ENCODE results near the gene PSMA7.

PSMA7 gene

DNA sequence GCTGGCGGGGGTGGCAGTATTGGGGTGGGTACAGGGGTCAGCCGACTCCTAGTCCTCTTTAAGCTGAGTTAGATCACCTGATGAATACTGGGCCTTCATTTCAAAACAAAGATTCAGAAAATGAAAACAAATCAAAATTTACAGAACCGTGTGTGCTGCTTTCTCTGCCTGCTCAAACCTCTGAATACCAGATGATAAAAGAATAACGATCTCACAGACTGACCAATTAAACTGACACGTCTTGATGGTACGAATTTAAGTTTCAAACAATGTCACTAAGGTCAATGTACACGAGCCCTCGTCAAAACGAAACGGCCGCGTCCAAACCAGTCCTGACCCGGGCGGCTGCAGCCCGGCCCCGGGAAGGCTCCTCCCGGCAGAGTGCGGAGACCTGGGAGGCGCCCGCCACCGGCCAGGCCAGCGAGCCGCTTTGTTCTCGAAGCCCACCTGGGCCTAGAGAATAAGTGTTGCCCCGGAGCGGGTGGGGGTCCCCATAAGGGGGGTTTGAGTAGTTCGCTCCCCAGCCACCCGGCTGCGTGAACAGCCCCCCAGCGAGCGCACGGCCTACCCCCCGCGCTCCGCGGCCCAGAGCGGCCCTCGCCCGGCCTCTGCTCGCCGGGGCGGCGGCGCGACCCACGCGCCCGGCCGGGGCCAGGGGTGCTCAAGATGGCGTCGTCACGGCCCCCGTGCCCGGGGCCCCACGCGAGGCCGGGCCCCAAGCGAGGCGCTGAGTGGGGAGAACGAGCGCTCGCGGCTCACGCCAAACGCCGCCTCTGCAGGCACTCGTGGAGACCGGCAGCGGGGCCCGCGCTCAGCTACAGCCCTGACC is 728 bp downstream of the PSMA7 start:
- H3K27ac Mint-ChIP-seq = peak overlapping the region; percentile 85
- H3K36me3 Mint-ChIP-seq (ENCODE audit: low read depth) = peaks cover 46% of the 10 kb centered on the region
- peak overlapping the region; percentile 85 for H3K4me3 Mint-ChIP-seq
- no peak for DNase-seq (ENCODE audit: low spot score)
- H3K27me3 Mint-ChIP-seq (ENCODE audit: low read depth) = no peaks in the 10 kb centered on the region
- H3K9me3 Mint-ChIP-seq = no peaks in the 10 kb centered on the region
- H3K4me1 Mint-ChIP-seq (ENCODE audit: low read depth) = peaks cover 41% of the 10 kb centered on the region

DNA sequence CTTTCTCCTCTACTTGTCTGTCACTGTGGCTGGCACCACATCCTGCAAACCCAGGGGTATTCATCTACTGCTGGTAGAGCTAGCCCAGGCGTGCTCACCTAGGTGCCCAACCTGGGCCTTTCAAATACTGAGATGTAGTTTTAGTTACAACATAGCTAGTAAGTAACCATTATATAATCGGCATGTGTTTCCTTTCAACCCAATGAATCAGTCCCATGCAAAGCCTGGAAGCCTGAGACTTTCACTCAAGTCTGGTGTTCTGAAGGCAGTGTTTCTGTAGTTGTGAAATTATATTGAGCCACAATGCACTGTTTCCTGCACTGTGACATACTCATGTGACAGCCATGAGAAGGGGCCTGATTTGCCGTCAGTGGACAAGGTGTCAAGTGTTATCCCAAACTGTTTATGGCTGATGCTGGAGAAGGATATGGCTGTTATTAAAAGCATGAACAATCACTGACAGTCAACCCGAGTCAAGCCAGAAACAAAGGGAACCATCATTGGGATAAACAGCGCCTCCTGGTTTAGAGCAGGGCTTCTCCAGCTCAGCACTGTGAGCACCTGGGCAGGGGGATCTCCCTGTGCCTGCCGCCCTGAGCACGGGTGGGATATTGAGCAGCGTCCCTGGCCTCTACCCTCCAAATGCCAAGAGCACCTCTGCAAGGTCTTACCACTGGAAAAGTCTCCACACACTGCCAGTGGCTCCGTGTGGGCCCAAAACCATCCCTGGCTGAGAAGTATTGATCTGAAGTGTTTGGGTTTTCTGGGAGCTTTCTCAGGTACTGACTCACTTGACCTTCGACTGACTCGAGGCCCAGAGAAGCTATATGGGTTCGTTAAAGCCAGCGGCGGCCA is 1.6 kb downstream of the PSMA7 start:
- peaks cover 54% of the 10 kb centered on the region for H3K36me3 Mint-ChIP-seq (ENCODE audit: low read depth)
- no peaks in the 10 kb centered on the region for H3K27me3 Mint-ChIP-seq (ENCODE audit: low read depth)
- H3K4me1 Mint-ChIP-seq (ENCODE audit: low read depth) = peaks cover 43% of the 10 kb centered on the region
- H3K4me3 Mint-ChIP-seq = peak overlapping the region; percentile 85
- DNase-seq (ENCODE audit: low spot score) = peak; percentile 34
- H3K27ac Mint-ChIP-seq = peak overlapping the region; percentile 85
- H3K9me3 Mint-ChIP-seq = no peaks in the 10 kb centered on the region

DNA sequence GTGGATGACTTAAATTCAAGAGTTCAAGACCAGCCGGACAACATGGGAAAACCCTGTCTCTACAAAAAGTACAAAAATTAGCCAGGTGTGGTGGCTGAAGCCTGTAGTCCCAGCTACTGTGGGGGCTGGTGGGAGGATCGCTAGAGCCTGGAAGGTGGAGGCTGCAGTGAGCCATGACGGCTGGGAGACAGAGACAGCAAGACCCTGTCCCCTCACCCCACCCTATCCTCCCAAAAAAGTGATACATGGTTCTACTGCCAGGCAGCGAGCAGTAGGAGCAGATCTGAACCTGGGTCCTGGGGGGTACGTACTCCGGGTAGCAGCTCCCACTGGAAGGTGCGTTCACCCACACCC is 2.2 kb downstream of the PSMA7 start:
- no peaks in the 10 kb centered on the region for H3K27me3 Mint-ChIP-seq (ENCODE audit: low read depth)
- peaks cover 40% of the 10 kb centered on the region for H3K4me1 Mint-ChIP-seq (ENCODE audit: low read depth)
- no peaks in the 10 kb centered on the region for H3K9me3 Mint-ChIP-seq
- DNase-seq (ENCODE audit: low spot score) = no peak
- H3K36me3 Mint-ChIP-seq (ENCODE audit: low read depth) = peaks cover 60% of the 10 kb centered on the region
- peak overlapping the region; percentile 85 for H3K4me3 Mint-ChIP-seq
- H3K27ac Mint-ChIP-seq = peak overlapping the region; percentile 85

DNA sequence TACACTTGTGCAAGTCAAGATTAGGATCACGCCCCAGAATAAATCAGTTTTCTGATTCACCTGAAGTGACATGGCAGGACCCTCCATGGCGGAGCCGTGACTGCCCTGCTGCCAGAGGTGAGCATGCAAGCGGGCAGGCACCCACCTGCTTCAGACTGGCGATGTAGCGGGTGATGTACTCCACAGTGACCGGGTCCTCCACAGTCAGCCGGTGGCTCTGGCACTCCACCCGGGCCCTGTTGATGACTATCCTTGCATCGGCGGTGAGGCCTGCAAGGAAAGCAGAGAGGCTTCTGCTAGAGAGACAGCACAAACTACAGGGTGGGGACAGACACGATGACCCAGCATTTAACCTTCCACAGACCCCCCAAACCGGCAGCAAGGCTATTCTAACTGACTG is 3.6 kb downstream of the PSMA7 start:
- DNase-seq (ENCODE audit: low spot score) = no peak
- Mint-ChIP-seq H3K27ac (no peak overlapping the region), H3K9me3 (no peaks in the 10 kb centered on the region), H3K4me3 (no peak overlapping the region), H3K27me3 (ENCODE audit: low read depth) (no peaks in the 10 kb centered on the region), H3K36me3 (ENCODE audit: low read depth) (peaks cover 62% of the 10 kb centered on the region), H3K4me1 (ENCODE audit: low read depth) (peaks cover 27% of the 10 kb centered on the region)

DNA sequence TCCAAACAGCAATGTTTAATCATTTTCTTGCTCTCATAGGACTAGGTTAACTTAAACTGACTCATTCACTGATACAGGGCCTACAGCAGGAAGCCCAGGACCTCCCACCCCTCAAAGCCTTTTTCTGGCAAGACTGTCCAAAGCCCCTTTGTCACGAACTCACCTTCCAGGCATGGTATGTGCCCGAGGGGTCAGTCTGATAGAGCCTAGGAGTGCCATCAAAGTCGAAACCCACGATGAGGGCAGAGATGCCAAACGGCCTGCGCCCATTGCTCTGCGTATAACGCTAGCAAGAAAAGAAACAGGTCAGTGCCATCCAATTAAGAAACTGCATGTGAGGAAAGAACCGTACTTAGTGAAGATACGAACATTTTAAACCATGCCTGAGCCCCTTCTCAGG is 4.3 kb downstream of the PSMA7 start:
- H3K4me1 Mint-ChIP-seq (ENCODE audit: low read depth) = peaks cover 25% of the 10 kb centered on the region
- H3K27ac Mint-ChIP-seq = no peak overlapping the region
- no peaks in the 10 kb centered on the region for H3K9me3 Mint-ChIP-seq
- no peaks in the 10 kb centered on the region for H3K27me3 Mint-ChIP-seq (ENCODE audit: low read depth)
- H3K4me3 Mint-ChIP-seq = no peak overlapping the region
- no peak for DNase-seq (ENCODE audit: low spot score)
- H3K36me3 Mint-ChIP-seq (ENCODE audit: low read depth) = peaks cover 69% of the 10 kb centered on the region

DNA sequence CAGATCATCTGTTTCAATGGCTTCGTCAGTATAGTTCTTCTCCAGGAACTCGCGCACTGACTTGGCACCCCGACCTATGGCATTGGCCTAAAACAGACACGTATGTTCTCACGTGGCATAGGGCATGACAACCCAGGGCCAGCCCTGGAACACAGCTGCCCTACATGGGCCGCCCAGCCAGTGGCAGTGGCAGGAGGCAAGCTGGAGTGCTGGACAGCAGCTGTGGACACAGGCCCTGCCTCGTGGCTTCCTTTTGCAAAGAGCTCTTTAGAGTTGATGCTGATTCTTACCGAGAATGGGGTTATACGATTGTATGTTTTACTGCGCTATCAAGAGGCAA is 5.0 kb downstream of the PSMA7 start:
- peaks cover 74% of the 10 kb centered on the region for H3K36me3 Mint-ChIP-seq (ENCODE audit: low read depth)
- no peak overlapping the region for H3K4me3 Mint-ChIP-seq
- H3K9me3 Mint-ChIP-seq = no peaks in the 10 kb centered on the region
- no peak for DNase-seq (ENCODE audit: low spot score)
- peaks cover 25% of the 10 kb centered on the region for H3K4me1 Mint-ChIP-seq (ENCODE audit: low read depth)
- H3K27ac Mint-ChIP-seq = peak overlapping the region; percentile 42
- no peaks in the 10 kb centered on the region for H3K27me3 Mint-ChIP-seq (ENCODE audit: low read depth)

DNA sequence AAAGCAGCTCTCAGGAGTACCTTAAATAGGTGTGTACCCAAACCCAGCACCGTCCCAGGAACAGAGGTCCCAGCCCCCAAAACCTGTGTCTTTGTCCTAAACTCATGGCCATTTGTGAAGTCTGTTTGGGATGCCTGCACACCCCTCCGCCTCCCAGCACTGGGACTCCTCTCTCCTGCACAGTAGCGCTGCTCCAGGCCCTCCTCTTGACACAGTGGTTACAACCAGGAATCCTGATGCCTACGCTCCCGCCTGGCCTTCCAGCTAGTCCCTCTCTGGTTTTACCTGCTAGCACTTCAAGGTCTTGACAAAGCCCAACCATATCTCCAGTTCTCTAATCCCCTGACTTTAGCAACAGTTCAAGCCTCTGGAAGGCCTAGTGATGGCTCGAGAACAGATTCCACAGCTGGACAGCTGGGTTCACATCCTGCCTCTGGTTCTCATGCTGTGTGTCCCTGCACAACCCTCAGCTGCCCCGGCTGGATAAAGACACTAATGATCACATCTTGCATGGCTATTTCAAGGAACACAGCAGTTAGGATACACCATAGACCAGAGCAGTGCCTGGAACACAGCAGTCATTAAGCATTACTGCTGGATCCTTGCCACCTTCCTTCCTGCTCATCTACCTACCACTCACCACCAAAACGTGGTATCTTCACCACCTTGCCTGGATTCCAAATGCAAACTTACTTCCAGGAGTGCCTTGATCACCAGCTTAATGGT is 5.6 kb downstream of the PSMA7 start:
- H3K4me3 Mint-ChIP-seq = no peak overlapping the region
- H3K36me3 Mint-ChIP-seq (ENCODE audit: low read depth) = peaks cover 78% of the 10 kb centered on the region
- no peak for DNase-seq (ENCODE audit: low spot score)
- peaks cover 25% of the 10 kb centered on the region for H3K4me1 Mint-ChIP-seq (ENCODE audit: low read depth)
- H3K9me3 Mint-ChIP-seq = no peaks in the 10 kb centered on the region
- no peaks in the 10 kb centered on the region for H3K27me3 Mint-ChIP-seq (ENCODE audit: low read depth)
- H3K27ac Mint-ChIP-seq = peak overlapping the region; percentile 42

DNA sequence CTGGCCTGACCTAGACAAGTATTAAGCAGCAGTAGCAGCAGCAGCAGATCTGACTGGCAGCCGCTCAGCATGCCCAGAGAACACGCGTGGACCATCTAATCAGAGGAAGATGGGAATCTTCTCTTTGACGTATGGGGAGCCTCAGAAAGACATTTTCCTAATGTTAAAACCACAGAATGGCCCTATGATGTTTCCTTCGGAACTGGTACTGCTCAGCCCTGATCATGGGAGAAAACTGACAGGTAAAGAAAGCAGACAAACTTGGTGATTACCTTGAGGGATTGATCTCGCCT is 6.2 kb downstream of the PSMA7 start:
- Mint-ChIP-seq H3K4me3 (no peak overlapping the region), H3K27me3 (ENCODE audit: low read depth) (no peaks in the 10 kb centered on the region), H3K27ac (peak overlapping the region; percentile 74), H3K9me3 (no peaks in the 10 kb centered on the region), H3K36me3 (ENCODE audit: low read depth) (peaks cover 79% of the 10 kb centered on the region), H3K4me1 (ENCODE audit: low read depth) (peaks cover 30% of the 10 kb centered on the region)
- DNase-seq (ENCODE audit: low spot score) = no peak

DNA sequence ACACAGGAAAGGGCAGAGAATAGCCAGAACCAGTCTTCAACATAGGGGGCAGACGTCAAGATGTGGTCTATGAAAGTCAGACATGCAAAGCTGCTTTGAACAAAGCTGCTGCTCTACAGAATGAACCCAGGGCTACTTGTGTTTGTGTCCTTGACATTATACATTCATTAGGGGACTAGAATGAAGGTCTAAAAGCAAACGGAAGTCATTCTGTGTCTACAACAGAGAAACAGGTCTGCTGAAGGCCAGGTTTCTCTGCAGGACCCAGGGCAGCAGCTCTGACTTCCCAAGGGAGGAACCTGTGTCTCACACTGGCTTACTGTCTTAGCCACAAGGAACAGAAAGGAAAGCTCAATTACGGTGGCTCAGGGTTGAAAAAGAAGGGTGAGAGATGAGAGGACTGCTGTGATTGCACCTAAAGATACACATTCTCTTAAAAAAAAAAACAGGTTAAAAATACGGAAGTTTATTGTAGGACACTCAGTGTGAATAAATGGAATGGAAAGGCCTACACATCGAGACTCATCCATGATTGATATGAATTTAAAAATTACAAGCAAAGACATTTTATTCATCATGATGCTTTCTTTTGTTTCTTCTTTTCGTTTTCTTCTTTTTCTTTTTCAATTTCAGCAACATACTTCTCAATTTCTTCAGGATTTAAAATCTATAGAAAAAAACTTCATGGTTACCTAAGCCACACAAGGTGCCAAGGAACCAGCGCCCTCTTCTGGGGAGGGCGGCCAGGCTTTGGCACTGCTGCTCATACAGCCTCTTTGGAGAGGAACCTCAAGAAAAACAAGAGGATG is 6.7 kb downstream of the PSMA7 start:
- no peaks in the 10 kb centered on the region for H3K9me3 Mint-ChIP-seq
- peaks cover 26% of the 10 kb centered on the region for H3K4me1 Mint-ChIP-seq (ENCODE audit: low read depth)

DNA sequence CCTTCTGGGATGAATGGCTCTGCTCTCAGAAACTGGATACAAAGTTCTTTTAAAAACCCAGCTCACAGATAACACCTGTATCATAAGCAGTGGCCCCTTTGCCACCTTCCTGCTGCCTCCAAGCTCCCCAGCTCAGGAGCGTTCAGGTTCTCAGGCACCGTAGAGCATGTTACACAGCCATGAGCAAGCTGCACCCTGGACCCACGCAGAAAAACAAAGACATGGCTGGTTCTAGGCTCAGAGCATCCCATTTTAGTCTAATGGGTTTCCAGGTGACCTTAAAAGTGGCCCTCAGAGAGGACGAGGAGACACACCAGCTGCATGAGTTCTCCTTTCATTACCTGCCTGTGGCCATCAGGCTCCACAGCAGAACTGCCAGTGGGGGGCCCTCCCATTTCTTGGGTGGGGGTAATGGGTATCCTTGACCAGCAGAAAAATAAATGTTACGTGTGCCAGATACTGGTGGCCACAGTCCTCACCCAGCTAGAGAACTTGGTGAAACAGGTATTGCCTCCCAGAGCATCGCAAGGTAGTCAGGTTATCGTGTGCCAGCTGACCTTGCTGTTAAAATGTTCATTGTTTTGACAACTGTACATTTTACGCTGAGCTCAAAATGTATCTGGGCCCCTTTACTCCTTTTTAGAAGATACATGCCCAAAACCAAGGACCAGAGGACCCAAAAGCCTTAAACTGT is 7.5 kb downstream of the PSMA7 start:
- H3K27me3 Mint-ChIP-seq (ENCODE audit: low read depth) = no peaks in the 10 kb centered on the region
- no peak for DNase-seq (ENCODE audit: low spot score)
- H3K27ac Mint-ChIP-seq = no peak overlapping the region
- peaks cover 79% of the 10 kb centered on the region for H3K36me3 Mint-ChIP-seq (ENCODE audit: low read depth)
- H3K9me3 Mint-ChIP-seq = no peaks in the 10 kb centered on the region
- no peak overlapping the region for H3K4me3 Mint-ChIP-seq
- H3K4me1 Mint-ChIP-seq (ENCODE audit: low read depth) = peaks cover 21% of the 10 kb centered on the region

More for the DNA sequence above, 6.7 kb downstream of the PSMA7 start:
- DNase-seq (ENCODE audit: low spot score) = peak; percentile 42
- peaks cover 77% of the 10 kb centered on the region for H3K36me3 Mint-ChIP-seq (ENCODE audit: low read depth)
- H3K27me3 Mint-ChIP-seq (ENCODE audit: low read depth) = no peaks in the 10 kb centered on the region
- no peak overlapping the region for H3K4me3 Mint-ChIP-seq
- H3K27ac Mint-ChIP-seq = peak overlapping the region; percentile 74

DNA sequence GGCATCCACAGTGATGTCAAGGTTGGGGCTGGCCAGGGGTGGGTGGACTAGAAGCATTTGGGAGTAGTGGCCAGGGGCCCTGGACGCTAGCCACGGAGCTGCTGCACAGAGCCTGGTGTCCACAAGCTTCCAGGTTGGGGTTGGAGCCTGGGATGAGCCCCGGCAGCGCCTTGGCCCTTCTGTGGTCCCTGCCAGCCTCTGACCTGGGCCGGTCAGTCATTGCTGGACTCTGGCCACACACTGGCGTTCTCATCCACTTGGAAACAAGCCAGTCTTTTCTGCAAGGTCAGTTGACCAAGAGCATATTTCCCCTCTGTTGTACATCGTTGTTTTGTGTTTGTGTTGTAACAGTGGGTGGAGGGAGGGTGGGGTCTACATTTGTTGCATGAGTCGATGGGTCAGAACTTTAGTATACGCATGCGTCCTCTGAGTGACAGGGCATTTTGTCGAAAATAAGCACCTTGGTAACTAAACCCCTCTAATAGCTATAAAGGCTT is 8.4 kb downstream of the PSMA7 start:
- no peaks in the 10 kb centered on the region for H3K9me3 Mint-ChIP-seq
- peaks cover 14% of the 10 kb centered on the region for H3K4me1 Mint-ChIP-seq (ENCODE audit: low read depth)
- no peak overlapping the region for H3K27ac Mint-ChIP-seq
- H3K36me3 Mint-ChIP-seq (ENCODE audit: low read depth) = peaks cover 79% of the 10 kb centered on the region
- H3K27me3 Mint-ChIP-seq (ENCODE audit: low read depth) = no peaks in the 10 kb centered on the region
- DNase-seq (ENCODE audit: low spot score) = no peak
- H3K4me3 Mint-ChIP-seq = no peak overlapping the region

DNA sequence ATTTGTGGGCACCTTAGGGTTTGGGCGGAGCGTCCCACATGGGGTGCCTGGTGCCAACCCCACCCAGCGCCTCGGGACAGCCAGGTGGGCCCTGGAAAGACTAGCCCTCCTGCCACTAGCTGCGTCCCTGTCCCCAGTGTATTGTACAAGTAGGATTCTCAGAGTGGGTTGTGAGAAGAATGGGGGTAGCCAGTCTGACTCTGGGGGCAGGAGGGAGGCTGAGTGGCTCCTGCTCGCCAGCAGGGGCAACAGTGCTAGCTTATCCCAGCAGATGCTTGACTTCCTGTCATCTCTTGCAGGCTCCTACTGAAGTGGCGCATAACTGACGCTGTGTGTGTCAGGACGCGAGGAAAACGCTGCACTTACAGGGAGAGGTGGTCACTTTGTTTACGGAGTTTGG is 9.3 kb downstream of the PSMA7 start:
- Mint-ChIP-seq H3K27ac (peak overlapping the region; percentile 58), H3K4me3 (no peak overlapping the region), H3K9me3 (no peaks in the 10 kb centered on the region), H3K27me3 (ENCODE audit: low read depth) (no peaks in the 10 kb centered on the region), H3K4me1 (ENCODE audit: low read depth) (peaks cover 14% of the 10 kb centered on the region), H3K36me3 (ENCODE audit: low read depth) (peaks cover 76% of the 10 kb centered on the region)
- DNase-seq (ENCODE audit: low spot score) = no peak

Data from T-helper 2 cell treated with Interferon-gamma antibody and Interleukin-4, amounts not matched to agents 5 μg/mL and 100 μg/mL, for 36 hours (primary cell).